ENCODE data around the gene BMX.

The BMX gene

DNA sequence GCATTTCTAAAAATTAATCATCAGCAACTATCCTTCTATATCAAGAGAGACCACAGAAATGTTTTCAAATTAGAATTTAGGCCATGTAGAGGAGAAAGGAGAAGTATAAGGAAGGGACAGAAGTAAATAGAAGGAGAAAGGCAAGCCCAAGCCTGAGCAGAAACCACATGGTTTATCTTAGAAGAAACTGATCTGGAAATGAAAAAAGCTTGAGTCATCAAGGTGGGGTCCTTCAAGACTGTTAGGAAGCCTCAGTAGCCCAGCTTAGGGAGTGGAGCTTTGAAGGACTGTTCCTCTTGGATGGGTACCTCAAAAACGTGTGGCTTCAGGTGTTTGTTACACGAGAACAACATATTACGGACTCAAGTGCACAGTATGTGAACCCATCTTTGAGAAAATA lies 4.5 kb downstream of the BMX start:
- no CpG with 5 or more reads among the region's 3 CpGs for WGBS (ENCODE audit: insufficient coverage, insufficient read length)
- H3K36me3 ChIP-seq (ENCODE audit: control insufficient read depth, insufficient read depth, low read length) = no peaks in the 10 kb centered on the region
- no peak overlapping the region for H3K4me3 ChIP-seq (ENCODE audit: low read length)
- no peaks in the 10 kb centered on the region for H3K9me3 ChIP-seq (ENCODE audit: control insufficient read depth, insufficient read depth, low read length)
- no peak overlapping the region for H3K27ac ChIP-seq (ENCODE audit: low read length)
- H3K27me3 ChIP-seq (ENCODE audit: control insufficient read depth, insufficient read depth, low read length) = no peaks in the 10 kb centered on the region
- DNase-seq (ENCODE audit: low read depth, low spot score) = no peak
- H3K4me1 ChIP-seq (ENCODE audit: control insufficient read depth, insufficient read depth, low read length) = no peaks in the 10 kb centered on the region

DNA sequence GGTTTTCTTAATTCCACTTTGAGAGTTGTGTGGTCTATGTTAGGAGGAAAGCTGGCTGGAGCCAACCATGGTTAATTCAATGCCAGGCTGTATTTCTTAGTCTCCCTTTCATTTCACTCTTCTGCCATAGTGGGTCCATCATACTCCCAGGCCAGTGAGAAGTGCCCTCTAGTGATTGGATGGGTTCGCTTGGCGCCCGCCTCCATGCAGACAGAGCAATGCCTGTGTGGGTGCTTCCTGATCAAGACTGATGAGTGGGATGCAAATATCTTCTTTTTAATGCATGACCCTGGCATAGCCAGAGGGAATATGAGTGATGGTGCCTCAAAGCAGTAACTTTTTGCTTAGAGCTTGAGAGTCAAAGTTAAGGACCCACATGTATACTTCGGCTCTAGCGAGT lies 6.4 kb downstream of the BMX start:
- Histone ChIP-seq H3K9me3 (ENCODE audit: control insufficient read depth, insufficient read depth, low read length) (no peaks in the 10 kb centered on the region), H3K4me3 (ENCODE audit: low read length) (no peak overlapping the region), H3K36me3 (ENCODE audit: control insufficient read depth, insufficient read depth, low read length) (no peaks in the 10 kb centered on the region), H3K27ac (ENCODE audit: low read length) (no peak overlapping the region), H3K27me3 (ENCODE audit: control insufficient read depth, insufficient read depth, low read length) (no peaks in the 10 kb centered on the region), H3K4me1 (ENCODE audit: control insufficient read depth, insufficient read depth, low read length) (no peaks in the 10 kb centered on the region)
- WGBS (ENCODE audit: insufficient coverage, insufficient read length) = no CpG with 5 or more reads among the region's 5 CpGs
- no peak for DNase-seq (ENCODE audit: low read depth, low spot score)

DNA sequence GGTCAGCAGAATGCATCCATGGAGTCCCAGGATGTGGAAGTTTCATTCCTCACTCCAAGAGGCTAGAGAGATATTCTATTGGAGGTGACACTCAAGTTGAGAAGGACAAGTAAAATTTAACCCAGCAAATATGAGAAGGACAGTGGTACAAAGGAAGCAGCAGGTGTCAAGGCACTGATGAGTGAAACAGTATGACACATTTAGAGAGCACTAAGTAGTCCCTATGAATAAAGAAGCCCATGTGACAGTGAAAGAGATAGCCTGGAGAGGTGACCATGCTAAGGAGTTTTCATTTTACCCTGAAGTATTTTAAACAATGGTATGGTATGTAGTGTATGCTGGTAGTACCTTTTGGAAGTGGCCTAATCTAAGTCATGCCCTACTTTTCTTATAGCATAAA lies 9.2 kb downstream of the BMX start:
- no peak overlapping the region for H3K4me3 ChIP-seq (ENCODE audit: low read length)
- no peaks in the 10 kb centered on the region for H3K27me3 ChIP-seq (ENCODE audit: control insufficient read depth, insufficient read depth, low read length)
- no peak for DNase-seq (ENCODE audit: low read depth, low spot score)

DNA sequence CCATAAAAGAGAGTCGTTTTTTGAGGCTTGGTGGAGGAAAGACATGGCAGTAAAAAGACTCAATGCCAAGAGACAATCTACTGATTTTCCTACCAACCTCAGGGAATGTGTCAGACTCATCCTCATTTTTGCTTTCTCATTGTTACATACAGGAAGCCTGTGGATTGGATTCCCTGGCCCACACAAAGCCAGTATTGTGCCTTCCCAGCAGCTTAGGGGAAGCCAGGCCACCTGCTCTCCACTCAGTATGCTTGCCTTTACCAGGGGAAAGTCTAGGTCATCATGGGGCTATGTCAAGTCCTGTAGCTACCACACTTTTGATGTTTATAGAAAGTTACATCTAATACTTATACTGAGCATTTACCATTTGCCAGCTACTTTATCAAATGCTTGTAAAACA lies 11.0 kb downstream of the BMX start:
- no peak for DNase-seq (ENCODE audit: low read depth, low spot score)
- WGBS (ENCODE audit: insufficient coverage, insufficient read length) = no CpG with 5 or more reads among the region's 1 CpG
- H3K4me3 ChIP-seq (ENCODE audit: low read length) = no peak overlapping the region
- H3K27ac ChIP-seq (ENCODE audit: low read length) = no peak overlapping the region
- H3K4me1 ChIP-seq (ENCODE audit: control insufficient read depth, insufficient read depth, low read length) = no peaks in the 10 kb centered on the region
- no peaks in the 10 kb centered on the region for H3K36me3 ChIP-seq (ENCODE audit: control insufficient read depth, insufficient read depth, low read length)
- no peaks in the 10 kb centered on the region for H3K9me3 ChIP-seq (ENCODE audit: control insufficient read depth, insufficient read depth, low read length)
- H3K27me3 ChIP-seq (ENCODE audit: control insufficient read depth, insufficient read depth, low read length) = no peaks in the 10 kb centered on the region

More for the DNA sequence above, 9.2 kb downstream of the BMX start:
- H3K4me1 ChIP-seq (ENCODE audit: control insufficient read depth, insufficient read depth, low read length) = no peaks in the 10 kb centered on the region
- no peaks in the 10 kb centered on the region for H3K36me3 ChIP-seq (ENCODE audit: control insufficient read depth, insufficient read depth, low read length)
- H3K27ac ChIP-seq (ENCODE audit: low read length) = no peak overlapping the region
- H3K9me3 ChIP-seq (ENCODE audit: control insufficient read depth, insufficient read depth, low read length) = no peaks in the 10 kb centered on the region

DNA sequence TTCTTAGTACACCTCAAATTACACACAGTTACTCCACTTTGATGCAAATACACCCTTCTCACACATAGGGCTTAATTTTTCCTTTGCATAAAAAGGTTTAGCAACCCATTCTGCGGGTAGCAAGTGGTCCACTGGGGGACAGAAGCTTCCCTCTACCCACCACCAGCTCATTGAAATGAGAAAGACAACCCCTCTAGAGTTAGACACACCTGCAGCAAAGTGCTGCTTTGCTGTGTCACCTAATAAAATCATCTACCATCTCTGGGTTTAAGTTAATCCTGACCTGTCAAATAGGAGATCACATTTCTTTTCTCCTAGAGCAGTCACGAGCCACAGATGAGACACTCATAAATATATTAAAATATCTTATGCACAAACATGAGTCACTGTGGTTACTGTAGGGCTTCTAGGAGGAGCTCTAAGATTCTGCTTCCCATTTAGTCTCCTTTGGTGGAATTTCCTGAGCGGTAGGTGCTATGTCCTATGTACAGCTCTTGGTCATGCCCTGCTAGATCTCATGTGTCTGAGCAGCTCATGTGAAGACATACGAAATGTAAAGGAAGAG lies 11.9 kb downstream of the BMX start:
- Histone ChIP-seq H3K4me1 (ENCODE audit: control insufficient read depth, insufficient read depth, low read length) (no peaks in the 10 kb centered on the region), H3K36me3 (ENCODE audit: control insufficient read depth, insufficient read depth, low read length) (no peaks in the 10 kb centered on the region), H3K9me3 (ENCODE audit: control insufficient read depth, insufficient read depth, low read length) (no peaks in the 10 kb centered on the region), H3K4me3 (ENCODE audit: low read length) (no peak overlapping the region), H3K27ac (ENCODE audit: low read length) (no peak overlapping the region), H3K27me3 (ENCODE audit: control insufficient read depth, insufficient read depth, low read length) (no peaks in the 10 kb centered on the region)
- DNase-seq (ENCODE audit: low read depth, low spot score) = no peak
- no CpG with 5 or more reads among the region's 4 CpGs for WGBS (ENCODE audit: insufficient coverage, insufficient read length)

DNA sequence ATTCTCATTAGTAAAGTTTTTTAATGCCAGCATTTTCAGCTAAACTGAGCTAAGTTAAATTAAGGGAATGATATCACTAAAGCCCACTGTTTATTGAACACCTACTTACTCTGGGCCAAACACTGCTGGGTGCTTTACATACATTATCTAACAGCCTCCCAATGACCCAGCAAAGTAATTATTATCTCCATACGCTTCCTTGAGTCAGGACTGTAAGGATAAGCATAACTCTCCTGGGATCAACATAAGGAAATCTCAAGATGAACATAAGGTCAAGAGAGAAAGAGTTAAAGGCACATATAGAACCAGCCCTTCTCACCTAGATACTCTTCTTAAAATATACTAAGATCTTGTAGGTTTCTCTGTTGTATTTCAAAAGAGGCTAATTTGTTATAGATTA lies 13.7 kb downstream of the BMX start:
- H3K9me3 ChIP-seq (ENCODE audit: control insufficient read depth, insufficient read depth, low read length) = no peaks in the 10 kb centered on the region
- H3K27me3 ChIP-seq (ENCODE audit: control insufficient read depth, insufficient read depth, low read length) = no peaks in the 10 kb centered on the region
- H3K4me3 ChIP-seq (ENCODE audit: low read length) = no peak overlapping the region
- no CpG with 5 or more reads among the region's 1 CpG for WGBS (ENCODE audit: insufficient coverage, insufficient read length)
- no peak overlapping the region for H3K27ac ChIP-seq (ENCODE audit: low read length)
- no peak for DNase-seq (ENCODE audit: low read depth, low spot score)
- no peaks in the 10 kb centered on the region for H3K4me1 ChIP-seq (ENCODE audit: control insufficient read depth, insufficient read depth, low read length)
- no peaks in the 10 kb centered on the region for H3K36me3 ChIP-seq (ENCODE audit: control insufficient read depth, insufficient read depth, low read length)

DNA sequence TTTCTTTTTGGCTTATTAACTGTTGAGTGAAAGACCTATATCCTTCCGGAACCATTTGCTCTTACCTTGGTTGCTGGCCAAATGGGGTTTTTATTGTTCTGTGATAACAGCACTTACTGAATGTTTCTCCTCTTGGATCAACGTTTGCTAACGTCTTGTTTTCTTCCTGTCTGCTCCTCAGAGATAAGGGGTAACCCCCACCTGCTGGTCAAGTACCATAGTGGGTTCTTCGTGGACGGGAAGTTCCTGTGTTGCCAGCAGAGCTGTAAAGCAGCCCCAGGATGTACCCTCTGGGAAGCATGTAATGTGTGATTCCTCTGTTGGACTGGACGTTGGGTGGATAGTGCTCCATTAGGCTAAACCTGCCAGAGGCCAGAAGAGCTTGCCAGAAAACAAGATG lies 15.3 kb downstream of the BMX start:
- Histone ChIP-seq H3K4me3 (ENCODE audit: low read length) (no peak overlapping the region), H3K9me3 (ENCODE audit: control insufficient read depth, insufficient read depth, low read length) (no peaks in the 10 kb centered on the region), H3K36me3 (ENCODE audit: control insufficient read depth, insufficient read depth, low read length) (no peaks in the 10 kb centered on the region), H3K27ac (ENCODE audit: low read length) (no peak overlapping the region), H3K4me1 (ENCODE audit: control insufficient read depth, insufficient read depth, low read length) (no peaks in the 10 kb centered on the region), H3K27me3 (ENCODE audit: control insufficient read depth, insufficient read depth, low read length) (no peaks in the 10 kb centered on the region)
- no peak for DNase-seq (ENCODE audit: low read depth, low spot score)
- no CpG with 5 or more reads among the region's 6 CpGs for WGBS (ENCODE audit: insufficient coverage, insufficient read length)

DNA sequence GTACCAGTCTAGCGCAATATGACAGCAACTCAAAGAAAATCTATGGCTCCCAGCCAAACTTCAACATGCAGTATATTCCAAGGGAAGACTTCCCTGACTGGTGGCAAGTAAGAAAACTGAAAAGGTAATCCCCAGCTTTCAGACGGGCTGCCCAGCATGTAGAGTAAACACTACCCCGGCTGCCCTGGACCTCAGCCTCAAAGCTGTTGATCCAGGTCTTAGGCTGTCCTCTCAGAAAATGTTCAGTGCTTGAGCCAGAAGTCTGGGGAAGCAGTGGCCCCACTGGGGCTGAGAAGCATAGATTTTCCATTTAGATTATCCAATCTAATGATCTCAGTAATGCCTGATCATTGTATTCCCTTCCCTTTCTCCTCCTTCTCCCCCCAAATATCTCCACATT lies 21.9 kb downstream of the BMX start:
- no peak for DNase-seq (ENCODE audit: low read depth, low spot score)
- Histone ChIP-seq H3K4me3 (ENCODE audit: low read length) (no peak overlapping the region), H3K4me1 (ENCODE audit: control insufficient read depth, insufficient read depth, low read length) (no peaks in the 10 kb centered on the region), H3K9me3 (ENCODE audit: control insufficient read depth, insufficient read depth, low read length) (no peaks in the 10 kb centered on the region), H3K27ac (ENCODE audit: low read length) (no peak overlapping the region), H3K36me3 (ENCODE audit: control insufficient read depth, insufficient read depth, low read length) (no peaks in the 10 kb centered on the region), H3K27me3 (ENCODE audit: control insufficient read depth, insufficient read depth, low read length) (no peaks in the 10 kb centered on the region)
- WGBS (ENCODE audit: insufficient coverage, insufficient read length) = no CpG with 5 or more reads among the region's 3 CpGs

DNA sequence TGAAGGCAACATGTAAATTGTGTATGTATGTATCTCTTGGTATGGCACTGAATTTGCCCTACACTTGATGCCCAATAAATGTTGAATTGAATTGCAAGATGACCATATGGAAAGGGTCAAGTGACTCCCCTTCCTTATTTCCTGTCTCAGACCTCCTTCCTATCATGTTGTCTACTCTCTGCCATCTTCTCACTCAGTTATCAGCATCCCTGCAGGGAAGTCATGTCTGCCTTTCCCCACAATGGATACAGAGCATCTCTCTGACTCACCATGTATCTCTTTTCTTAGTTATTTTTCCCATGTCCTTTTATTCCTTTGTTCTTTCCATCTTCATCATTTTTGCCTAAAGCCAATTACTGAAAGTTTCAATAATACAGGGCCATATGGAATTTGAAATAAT lies 22.5 kb downstream of the BMX start:
- no peak overlapping the region for H3K4me3 ChIP-seq (ENCODE audit: low read length)
- H3K27me3 ChIP-seq (ENCODE audit: control insufficient read depth, insufficient read depth, low read length) = no peaks in the 10 kb centered on the region
- no peaks in the 10 kb centered on the region for H3K9me3 ChIP-seq (ENCODE audit: control insufficient read depth, insufficient read depth, low read length)
- H3K4me1 ChIP-seq (ENCODE audit: control insufficient read depth, insufficient read depth, low read length) = no peaks in the 10 kb centered on the region
- no peak for DNase-seq (ENCODE audit: low read depth, low spot score)
- H3K36me3 ChIP-seq (ENCODE audit: control insufficient read depth, insufficient read depth, low read length) = no peaks in the 10 kb centered on the region
- H3K27ac ChIP-seq (ENCODE audit: low read length) = no peak overlapping the region

DNA sequence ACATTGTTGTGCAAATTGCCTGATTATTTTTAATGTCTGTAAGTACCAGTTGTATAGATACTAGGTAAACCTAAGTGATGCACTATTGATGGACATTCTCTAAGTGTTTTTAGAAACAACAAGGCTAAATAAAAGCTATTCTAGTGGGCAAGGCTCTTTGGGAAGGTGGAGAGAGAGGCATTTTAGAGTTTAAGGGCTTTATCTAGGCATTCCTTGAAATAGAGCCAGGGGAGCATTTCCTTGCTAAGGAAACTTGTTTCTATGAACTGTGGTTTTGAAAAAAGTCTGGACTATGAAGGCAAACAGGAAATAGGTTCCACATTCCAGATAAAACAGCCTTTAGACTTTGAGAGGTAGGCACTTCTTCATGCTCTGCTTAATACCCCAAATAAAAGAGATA lies 23.8 kb downstream of the BMX start:
- no peak overlapping the region for H3K27ac ChIP-seq (ENCODE audit: low read length)
- H3K36me3 ChIP-seq (ENCODE audit: control insufficient read depth, insufficient read depth, low read length) = no peaks in the 10 kb centered on the region
- no peak overlapping the region for H3K4me3 ChIP-seq (ENCODE audit: low read length)
- no peaks in the 10 kb centered on the region for H3K9me3 ChIP-seq (ENCODE audit: control insufficient read depth, insufficient read depth, low read length)
- H3K27me3 ChIP-seq (ENCODE audit: control insufficient read depth, insufficient read depth, low read length) = no peaks in the 10 kb centered on the region
- no peak for DNase-seq (ENCODE audit: low read depth, low spot score)
- H3K4me1 ChIP-seq (ENCODE audit: control insufficient read depth, insufficient read depth, low read length) = no peaks in the 10 kb centered on the region

DNA sequence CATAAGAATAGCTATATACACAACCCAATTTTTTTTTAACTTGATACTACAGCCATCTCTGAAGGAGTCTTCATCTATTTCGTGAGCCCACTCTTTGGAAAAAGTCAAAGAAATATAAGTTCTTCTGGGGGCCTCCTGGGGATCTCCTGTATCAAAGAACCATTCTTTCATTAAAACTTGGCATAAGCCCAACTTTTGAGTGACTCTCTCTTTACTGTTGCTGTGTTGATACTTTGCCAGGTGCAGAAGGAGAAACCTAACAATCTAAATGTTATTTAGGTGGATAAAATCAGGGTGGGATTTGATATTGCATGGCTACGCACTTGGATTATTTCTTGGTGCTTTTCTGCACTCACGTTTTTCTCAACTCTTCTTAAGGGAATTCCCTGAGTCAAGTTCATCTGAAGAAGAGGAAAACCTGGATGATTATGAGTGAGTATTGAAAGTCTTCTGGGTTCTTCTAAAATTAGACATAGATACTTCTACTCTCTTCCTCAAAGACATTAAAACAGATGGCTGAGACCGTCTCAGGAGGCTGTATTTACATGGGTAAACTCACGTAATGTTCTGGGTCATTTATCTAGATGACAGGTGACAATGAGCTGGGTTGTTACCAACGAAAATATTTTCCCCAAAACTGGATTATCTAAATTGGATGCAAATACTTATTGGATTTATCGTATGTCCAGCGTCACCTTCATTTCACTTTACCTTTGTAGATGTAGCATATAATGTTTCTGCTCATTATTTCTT lies 25.2 kb downstream of the BMX start:
- no peaks in the 10 kb centered on the region for H3K36me3 ChIP-seq (ENCODE audit: control insufficient read depth, insufficient read depth, low read length)
- H3K27ac ChIP-seq (ENCODE audit: low read length) = no peak overlapping the region
- DNase-seq (ENCODE audit: low read depth, low spot score) = no peak
- WGBS (ENCODE audit: insufficient coverage, insufficient read length) = no CpG with 5 or more reads among the region's 8 CpGs
- no peaks in the 10 kb centered on the region for H3K4me1 ChIP-seq (ENCODE audit: control insufficient read depth, insufficient read depth, low read length)
- no peak overlapping the region for H3K4me3 ChIP-seq (ENCODE audit: low read length)
- H3K9me3 ChIP-seq (ENCODE audit: control insufficient read depth, insufficient read depth, low read length) = no peaks in the 10 kb centered on the region
- H3K27me3 ChIP-seq (ENCODE audit: control insufficient read depth, insufficient read depth, low read length) = no peaks in the 10 kb centered on the region
